NT2/D1 (cell line): ENCODE results near the gene ASB14.

Experiments
- YY1 ChIP-seq: IDR thresholded peaks from 2 replicates; pipeline ENCODE4 v1.6.1; 2011; ENCODE audit not compliant: insufficient read length, insufficient read depth
- ZNF274 ChIP-seq: IDR thresholded peaks from 2 replicates; pipeline ENCODE4 v1.6.1; 2011; ENCODE audit warnings: mild to moderate bottlenecking, low read depth, low read length

GRCh38 chr3:57227930-57228751 is 64.3 kb downstream of the ASB14 start:
- TF ChIP-seq YY1 (no peak), ZNF274 (no peak)
